Measurements from ENCODE around the gene GADL1. TPM values are rescaled to one million over a fixed set of nuclear protein-coding genes. Genes with fewer than 3 reads are reported as not detected.

The GADL1 gene, protein sequence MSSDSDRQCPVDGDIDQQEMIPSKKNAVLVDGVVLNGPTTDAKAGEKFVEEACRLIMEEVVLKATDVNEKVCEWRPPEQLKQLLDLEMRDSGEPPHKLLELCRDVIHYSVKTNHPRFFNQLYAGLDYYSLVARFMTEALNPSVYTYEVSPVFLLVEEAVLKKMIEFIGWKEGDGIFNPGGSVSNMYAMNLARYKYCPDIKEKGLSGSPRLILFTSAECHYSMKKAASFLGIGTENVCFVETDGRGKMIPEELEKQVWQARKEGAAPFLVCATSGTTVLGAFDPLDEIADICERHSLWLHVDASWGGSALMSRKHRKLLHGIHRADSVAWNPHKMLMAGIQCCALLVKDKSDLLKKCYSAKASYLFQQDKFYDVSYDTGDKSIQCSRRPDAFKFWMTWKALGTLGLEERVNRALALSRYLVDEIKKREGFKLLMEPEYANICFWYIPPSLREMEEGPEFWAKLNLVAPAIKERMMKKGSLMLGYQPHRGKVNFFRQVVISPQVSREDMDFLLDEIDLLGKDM
- not detected in 2 replicates for total RNA-seq

DNA sequence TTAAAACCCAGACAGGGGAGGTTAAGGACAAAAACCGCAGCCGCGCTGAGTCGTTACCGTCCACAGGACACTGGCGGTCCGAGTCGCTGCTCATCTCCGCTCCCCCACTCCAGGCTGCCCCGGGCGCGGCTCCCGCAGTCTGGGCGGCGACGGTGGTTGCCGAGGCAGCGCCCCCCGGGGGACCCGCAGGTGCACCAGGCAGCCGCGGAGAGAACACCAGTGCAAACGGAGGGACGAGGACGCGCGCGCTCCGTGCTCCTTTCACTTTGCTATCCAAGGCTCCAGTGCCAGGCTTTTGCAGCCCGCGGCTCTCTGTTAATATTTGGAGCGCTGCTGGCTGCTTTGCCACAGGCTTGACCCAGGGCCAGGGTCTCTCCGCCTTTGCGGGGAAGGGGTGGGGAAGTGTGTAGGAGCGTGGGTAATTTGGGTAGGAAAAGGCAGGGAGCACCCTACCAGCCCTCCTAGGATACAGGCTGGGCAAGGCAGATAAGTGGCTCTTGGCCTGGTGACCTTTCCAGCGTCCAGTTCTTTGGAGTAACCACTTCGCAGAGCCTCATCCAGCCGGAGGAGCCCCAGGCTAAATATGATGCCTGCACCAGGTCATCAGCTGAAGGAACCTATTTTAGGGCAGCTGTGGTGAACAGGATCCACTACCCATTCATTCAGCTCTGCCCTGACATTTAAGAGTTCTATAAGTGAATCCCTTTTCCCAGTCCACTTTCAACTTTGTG, at the start of gene GADL1:
TSS of gene GADL1 (minus strand) at position 141 of the 731 bp plus-strand sequence. CDS start at position 94, 47 bp downstream.
- DNase-seq (ENCODE audit: low read depth) = peak; percentile 10
- TF ChIP-seq, protein P1, sequence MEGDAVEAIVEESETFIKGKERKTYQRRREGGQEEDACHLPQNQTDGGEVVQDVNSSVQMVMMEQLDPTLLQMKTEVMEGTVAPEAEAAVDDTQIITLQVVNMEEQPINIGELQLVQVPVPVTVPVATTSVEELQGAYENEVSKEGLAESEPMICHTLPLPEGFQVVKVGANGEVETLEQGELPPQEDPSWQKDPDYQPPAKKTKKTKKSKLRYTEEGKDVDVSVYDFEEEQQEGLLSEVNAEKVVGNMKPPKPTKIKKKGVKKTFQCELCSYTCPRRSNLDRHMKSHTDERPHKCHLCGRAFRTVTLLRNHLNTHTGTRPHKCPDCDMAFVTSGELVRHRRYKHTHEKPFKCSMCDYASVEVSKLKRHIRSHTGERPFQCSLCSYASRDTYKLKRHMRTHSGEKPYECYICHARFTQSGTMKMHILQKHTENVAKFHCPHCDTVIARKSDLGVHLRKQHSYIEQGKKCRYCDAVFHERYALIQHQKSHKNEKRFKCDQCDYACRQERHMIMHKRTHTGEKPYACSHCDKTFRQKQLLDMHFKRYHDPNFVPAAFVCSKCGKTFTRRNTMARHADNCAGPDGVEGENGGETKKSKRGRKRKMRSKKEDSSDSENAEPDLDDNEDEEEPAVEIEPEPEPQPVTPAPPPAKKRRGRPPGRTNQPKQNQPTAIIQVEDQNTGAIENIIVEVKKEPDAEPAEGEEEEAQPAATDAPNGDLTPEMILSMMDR (IDR thresholded peaks at IDR 0.05; ENCODE audit: insufficient read depth, low read depth, low read length) = no peak
- H3K4me3 ChIP-seq (ENCODE audit: low read depth, low read length) = peak within 1 kb of the TSS; percentile 52

DNA sequence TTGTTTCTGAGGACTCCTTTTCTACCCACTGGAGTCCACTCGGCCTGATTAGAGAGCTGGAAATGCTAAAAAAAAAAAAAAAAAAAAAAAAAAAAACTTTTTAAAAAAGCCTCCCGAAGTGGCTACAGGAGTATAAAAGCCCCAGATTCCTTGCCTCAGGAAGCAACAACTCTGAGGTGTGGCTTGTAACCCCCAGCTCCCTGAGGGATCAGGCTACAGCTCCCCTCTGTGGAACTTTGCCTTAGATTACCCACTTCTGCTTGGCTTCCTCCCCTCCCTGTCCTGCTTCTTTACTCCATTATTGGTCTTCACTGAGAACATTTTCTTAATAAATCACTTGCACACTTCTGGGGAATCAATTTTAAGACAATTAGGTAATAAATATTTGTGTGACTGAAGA, 49.7 kb upstream of the GADL1 start:
- H3K4me3 ChIP-seq (ENCODE audit: low read depth, low read length) = no peak overlapping the region
- TF ChIP-seq, protein P1 (IDR thresholded peaks at IDR 0.05; ENCODE audit: insufficient read depth, low read depth, low read length) = no peak
- no peak for DNase-seq (ENCODE audit: low read depth)

DNA sequence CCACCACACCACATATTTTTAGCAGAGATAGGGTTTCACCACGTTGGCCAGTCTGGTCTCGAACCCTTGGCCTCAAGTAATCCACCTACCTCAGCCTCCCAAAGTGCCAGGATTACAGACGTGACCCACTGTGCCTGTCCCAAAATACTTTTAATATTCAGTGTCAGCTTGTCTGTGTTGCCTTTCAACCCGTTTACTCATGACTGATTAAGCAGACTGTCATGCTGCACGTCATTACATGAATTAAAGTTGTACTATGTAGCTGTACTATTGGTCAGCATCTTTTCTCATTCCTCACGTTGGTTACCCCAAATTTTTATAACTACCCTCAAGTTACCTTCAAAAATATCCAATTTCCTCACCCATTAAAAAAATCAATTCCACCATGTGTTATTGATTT, 48.7 kb upstream of the GADL1 start:
- DNase-seq (ENCODE audit: low read depth) = no peak
- TF ChIP-seq, protein P1 (IDR thresholded peaks at IDR 0.05; ENCODE audit: insufficient read depth, low read depth, low read length) = no peak
- no peak overlapping the region for H3K4me3 ChIP-seq (ENCODE audit: low read depth, low read length)

DNA sequence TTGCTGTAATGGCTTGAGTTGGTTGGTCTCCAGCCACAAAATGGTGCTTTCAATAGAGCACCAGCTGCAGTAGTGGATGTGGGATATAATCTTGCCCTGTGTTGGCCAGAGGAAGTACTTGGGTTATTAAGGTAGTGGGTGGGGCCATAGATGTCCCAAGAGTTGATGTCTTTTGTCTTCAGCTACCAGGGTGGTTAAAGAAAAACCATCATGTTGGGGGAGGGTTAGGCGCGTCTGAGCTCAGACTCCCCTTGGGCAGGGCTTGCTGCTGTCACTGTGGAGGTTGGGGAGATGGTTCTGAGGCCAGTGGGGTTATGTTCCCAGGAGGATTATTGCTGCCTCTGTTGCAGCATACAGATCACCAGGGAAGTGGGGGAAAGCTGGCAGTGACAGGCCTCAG, 46.9 kb upstream of the GADL1 start:
- no peak for DNase-seq (ENCODE audit: low read depth)
- TF ChIP-seq, protein P1 (IDR thresholded peaks at IDR 0.05; ENCODE audit: insufficient read depth, low read depth, low read length) = no peak
- no peak overlapping the region for H3K4me3 ChIP-seq (ENCODE audit: low read depth, low read length)

DNA sequence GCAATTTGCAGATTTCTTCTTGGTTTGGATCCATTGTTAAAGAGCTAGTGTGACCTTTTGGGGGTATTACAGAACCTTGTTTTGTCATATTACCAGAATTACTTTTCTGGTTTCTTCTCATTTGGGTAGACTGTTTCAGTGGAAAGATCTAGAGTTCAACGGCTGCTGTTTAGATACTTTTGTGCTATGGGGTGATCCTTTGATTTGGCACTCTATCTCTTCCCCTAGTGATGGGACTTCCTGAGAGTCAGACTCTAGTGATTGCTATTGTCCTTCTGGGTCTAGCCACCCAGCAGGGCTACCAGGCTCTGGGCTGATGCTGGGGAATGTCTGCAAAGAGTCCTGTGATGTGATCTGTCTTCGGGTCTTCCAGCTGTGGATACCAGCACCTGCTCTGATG, 46.3 kb upstream of the GADL1 start:
- no peak overlapping the region for H3K4me3 ChIP-seq (ENCODE audit: low read depth, low read length)
- TF ChIP-seq, protein P1 (IDR thresholded peaks at IDR 0.05; ENCODE audit: insufficient read depth, low read depth, low read length) = no peak

DNA sequence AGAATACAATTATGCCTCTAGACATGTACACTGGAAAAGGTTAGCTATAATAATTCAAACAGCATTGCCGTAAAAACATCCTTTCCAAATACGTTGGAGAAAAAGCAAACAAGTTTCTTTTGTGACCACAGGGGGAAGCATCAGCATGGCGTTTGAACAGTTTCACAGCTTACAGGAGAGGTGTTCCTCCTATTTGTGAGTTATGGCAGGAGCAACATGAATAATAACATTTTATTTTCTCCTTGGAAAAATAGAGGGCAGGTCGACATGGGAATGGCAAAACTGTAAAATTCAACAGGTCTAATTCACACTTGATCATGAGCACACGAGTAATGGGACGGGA, 39.7 kb upstream of the GADL1 start:
- DNase-seq (ENCODE audit: low read depth) = peak; percentile 60
- no peak overlapping the region for H3K4me3 ChIP-seq (ENCODE audit: low read depth, low read length)
- TF ChIP-seq, protein P1 (IDR thresholded peaks at IDR 0.05; ENCODE audit: insufficient read depth, low read depth, low read length) = peak; percentile 63

More for the DNA sequence above, 46.3 kb upstream of the GADL1 start:
- DNase-seq (ENCODE audit: low read depth) = no peak
